Measurements from ENCODE around the gene WNK3.

The WNK3 gene

GRCh38 chrX:54357414-54358377, at the start of gene WNK3:
Gene WNK3, minus strand, starts transcription at chrX:54358046.
- TF ChIP-seq EZH2 (IDR thresholded peaks at IDR 0.05; ENCODE audit: borderline replicate concordance, low read length) (no peak), CTCF (IDR thresholded peaks at IDR 0.05; ENCODE audit: low read length) (no peak)
- no peak within 1 kb of the TSS for H3K4me3 ChIP-seq (ENCODE audit: low read depth, low read length, poor library complexity, severe bottlenecking)
- H3K27me3 ChIP-seq (ENCODE audit: insufficient read depth, low read length): no peaks in the 10 kb centered on the region
- H3K9ac ChIP-seq (ENCODE audit: low read length): no peak within 1 kb of the TSS
- H3K79me2 ChIP-seq (ENCODE audit: insufficient read depth, low read length): no peaks in the 10 kb centered on the region
- H3K27ac ChIP-seq (ENCODE audit: low read depth, low read length, poor library complexity, severe bottlenecking): no peak within 1 kb of the TSS
- H3F3A ChIP-seq (ENCODE audit: insufficient read depth, low read length): no peaks in the 10 kb centered on the region
- H3K4me2 ChIP-seq (ENCODE audit: low read length): no peak within 1 kb of the TSS
- H4K20me1 ChIP-seq (ENCODE audit: insufficient read depth, low read length): no peaks in the 10 kb centered on the region
- H3K9me2 ChIP-seq (ENCODE audit: low read depth, low read length): no peaks in the 10 kb centered on the region
- no peaks in the 10 kb centered on the region for H3K9me3 ChIP-seq (ENCODE audit: low read length)
- no peaks in the 10 kb centered on the region for H3K36me3 ChIP-seq (ENCODE audit: insufficient read depth, low read length)
- no peaks in the 10 kb centered on the region for H3K4me1 ChIP-seq (ENCODE audit: insufficient read depth, low read length, severe bottlenecking)
- H2AFZ ChIP-seq (ENCODE audit: low read length): no peak within 1 kb of the TSS

GRCh38 chrX:54407266-54407665, 49.4 kb upstream of the WNK3 start:
- Histone ChIP-seq H2AFZ (ENCODE audit: low read length) (no peak overlapping the region), H3K4me3 (ENCODE audit: low read depth, low read length, poor library complexity, severe bottlenecking) (no peak overlapping the region), H3K9ac (ENCODE audit: low read length) (no peak overlapping the region), H3K79me2 (ENCODE audit: insufficient read depth, low read length) (no peaks in the 10 kb centered on the region), H3K36me3 (ENCODE audit: insufficient read depth, low read length) (no peaks in the 10 kb centered on the region), H3F3A (ENCODE audit: insufficient read depth, low read length) (no peaks in the 10 kb centered on the region), H3K4me1 (ENCODE audit: insufficient read depth, low read length, severe bottlenecking) (no peaks in the 10 kb centered on the region), H3K4me2 (ENCODE audit: low read length) (no peak overlapping the region), H3K27me3 (ENCODE audit: insufficient read depth, low read length) (no peaks in the 10 kb centered on the region), H3K27ac (ENCODE audit: low read depth, low read length, poor library complexity, severe bottlenecking) (no peak overlapping the region), H3K9me3 (ENCODE audit: low read length) (no peaks in the 10 kb centered on the region), H3K9me2 (ENCODE audit: low read depth, low read length) (no peaks in the 10 kb centered on the region), H4K20me1 (ENCODE audit: insufficient read depth, low read length) (no peaks in the 10 kb centered on the region)
- TF ChIP-seq EZH2 (IDR thresholded peaks at IDR 0.05; ENCODE audit: borderline replicate concordance, low read length) (no peak), CTCF (IDR thresholded peaks at IDR 0.05; ENCODE audit: low read length) (no peak)

- Histone ChIP-seq H3K79me2 (ENCODE audit: insufficient read depth, low read length) (no peaks in the 10 kb centered on the region), H3K9me2 (ENCODE audit: low read depth, low read length) (no peaks in the 10 kb centered on the region), H3K36me3 (ENCODE audit: insufficient read depth, low read length) (no peaks in the 10 kb centered on the region), H2AFZ (ENCODE audit: low read length) (no peak overlapping the region), H3K27ac (ENCODE audit: low read depth, low read length, poor library complexity, severe bottlenecking) (no peak overlapping the region), H3K4me3 (ENCODE audit: low read depth, low read length, poor library complexity, severe bottlenecking) (no peak overlapping the region), H3F3A (ENCODE audit: insufficient read depth, low read length) (no peaks in the 10 kb centered on the region), H3K9me3 (ENCODE audit: low read length) (no peaks in the 10 kb centered on the region), H3K9ac (ENCODE audit: low read length) (no peak overlapping the region), H3K27me3 (ENCODE audit: insufficient read depth, low read length) (no peaks in the 10 kb centered on the region), H4K20me1 (ENCODE audit: insufficient read depth, low read length) (no peaks in the 10 kb centered on the region), H3K4me2 (ENCODE audit: low read length) (no peak overlapping the region), H3K4me1 (ENCODE audit: insufficient read depth, low read length, severe bottlenecking) (no peaks in the 10 kb centered on the region)
- TF ChIP-seq EZH2 (IDR thresholded peaks at IDR 0.05; ENCODE audit: borderline replicate concordance, low read length) (no peak), CTCF (IDR thresholded peaks at IDR 0.05; ENCODE audit: low read length) (no peak)
Measured at GRCh38 chrX:54397113-54397512, 39.3 kb upstream of the WNK3 start.

Data from OCI-LY1 (cell line).